ENCODE data around the gene SLC26A5.
A peak's percentile ranks its signal among the peaks of the same experiment; 100 is the strongest.

Gene SLC26A5

DNA sequence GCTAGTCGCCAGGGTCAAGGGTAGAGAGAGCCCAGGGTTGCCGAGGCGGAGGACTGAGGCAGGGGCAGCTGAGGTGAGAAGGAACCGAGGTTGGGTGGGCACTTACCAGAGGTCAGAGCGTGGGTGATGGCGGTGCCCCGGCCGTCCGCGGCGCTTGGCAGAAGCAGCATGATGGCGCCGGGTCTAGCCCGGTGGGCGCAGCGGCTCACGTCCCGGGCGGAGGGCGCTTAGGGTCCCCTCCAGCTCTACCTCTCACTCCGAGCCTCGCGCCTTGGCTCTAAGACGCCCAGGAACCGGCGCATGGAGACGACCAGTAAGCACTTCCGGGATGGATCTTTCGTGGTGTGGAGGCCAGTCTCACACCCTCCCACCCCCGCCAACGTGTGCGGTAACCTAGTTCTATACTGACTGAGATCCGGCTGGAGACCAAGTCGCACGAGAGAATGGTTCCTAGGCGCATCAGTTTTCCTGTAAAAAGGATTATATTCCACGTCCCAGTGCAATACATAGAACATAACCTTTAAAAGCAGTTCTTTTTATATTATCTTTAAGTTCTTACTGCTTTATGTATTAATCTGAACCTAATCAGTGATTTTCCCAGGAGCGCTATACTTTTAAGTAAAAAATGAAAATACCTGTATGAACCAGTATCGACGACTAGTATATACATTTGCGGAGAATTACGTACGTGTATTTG lies 101.4 kb downstream of the SLC26A5 start, which contains the start of gene DNAJC2:
DNAJC2 (minus strand) TSS at position 315 of the 697 bp plus-strand sequence; CDS start at position 170, 145 bp downstream.
- peak; percentile 94 to 97 (median 95) for DNase-seq

GRCh38 chr7:103343758-103344452 lies 102.1 kb downstream of the SLC26A5 start:
- peak in 2 of 3 experiments; percentile 50 to 76 for DNase-seq

- DNase-seq = no peak
These were observed 102.7 kb downstream of the SLC26A5 start for GRCh38 chr7:103343332-103343731.

GRCh38 chr7:103341466-103341865 lies 104.5 kb downstream of the SLC26A5 start:
- no peak for DNase-seq

DNA sequence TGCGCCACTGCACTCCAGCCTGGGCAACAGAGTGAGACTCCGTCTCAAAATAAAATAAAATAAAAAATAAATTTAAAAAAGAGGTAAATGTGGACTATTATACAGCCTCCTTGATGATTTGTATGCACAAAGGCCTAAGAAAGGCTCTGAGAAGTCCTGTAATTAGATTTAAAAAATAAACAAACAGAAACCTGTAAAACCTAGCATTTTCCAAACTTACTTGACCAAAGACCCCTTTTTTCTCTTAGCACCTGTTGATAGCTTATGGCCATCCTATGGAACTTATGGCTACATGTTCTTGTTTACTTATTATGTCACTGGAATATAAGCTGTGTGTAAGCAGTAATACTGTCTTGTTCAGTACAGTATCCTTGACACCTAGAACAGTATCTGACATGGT lies 107.1 kb downstream of the SLC26A5 start:
- no peak for DNase-seq

- no peak for DNase-seq
These were observed 109.2 kb downstream of the SLC26A5 start for GRCh38 chr7:103336761-103337160.

DNA sequence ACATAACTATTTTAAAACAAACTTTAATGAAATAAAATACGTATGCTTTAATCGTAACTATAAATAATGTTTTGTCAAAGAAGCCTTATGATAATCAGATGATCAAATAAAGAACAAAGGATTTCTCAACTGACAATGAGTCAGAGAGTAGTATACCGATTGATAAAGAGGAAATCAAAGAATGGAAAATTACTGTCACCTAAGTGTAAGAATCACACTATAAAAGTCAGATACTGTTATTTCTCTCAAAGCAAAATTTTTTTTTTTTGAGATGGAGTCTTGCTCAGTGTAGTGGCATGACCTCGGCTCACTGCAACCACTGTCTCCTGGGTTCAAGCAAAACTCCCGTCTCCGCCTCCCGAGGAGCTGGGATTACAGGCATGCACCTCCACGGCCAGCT lies 120.3 kb downstream of the SLC26A5 start:
- DNase-seq = no peak
